Activated naive CD8-positive, alpha-beta T cell treated with anti-CD3 and anti-CD28 coated beads for 36 hours (primary cell): Measurements from ENCODE around the gene NEUROG1. TPM values are rescaled to one million over a fixed set of nuclear protein-coding genes. Genes with fewer than 3 reads are reported as not detected.
A peak's percentile ranks its signal among the peaks of the same experiment; 100 is the strongest.

Source experiments
- DNase-seq: peaks from one replicate; pipeline ENCODE4 v3.0.0; 2021
- H3K27ac Mint-ChIP-seq: one replicate; pipeline ENCODE4 v1.8.0; 2022; ENCODE audit warnings: mild to moderate bottlenecking, moderate library complexity, mixed read lengths
- H3K27me3 Mint-ChIP-seq: one replicate; pipeline ENCODE4 v1.8.0; 2022; ENCODE audit warnings: mild to moderate bottlenecking, mixed read lengths
- H3K36me3 Mint-ChIP-seq: one replicate; pipeline ENCODE4 v1.8.0; 2021; ENCODE audit warnings: mild to moderate bottlenecking, mixed read lengths
- H3K4me1 Mint-ChIP-seq: one replicate; pipeline ENCODE4 v1.8.0; 2021; ENCODE audit warnings: mixed read lengths
- H3K4me3 Mint-ChIP-seq: one replicate; pipeline ENCODE4 v1.8.0; 2022; ENCODE audit warnings: mild to moderate bottlenecking, moderate library complexity, mixed read lengths
- H3K9me3 Mint-ChIP-seq: one replicate; pipeline ENCODE4 v1.8.0; 2022; ENCODE audit warnings: mixed read lengths
- total RNA-seq, 2 experiments: library from RNA; stranded (reverse); gene quantifications; one replicate each; pipeline ENCODE4 v1.2.3, GENCODE V29; 2021

Gene NEUROG1
- total RNA-seq, 2 experiments from 2014 or later = not detected

DNA sequence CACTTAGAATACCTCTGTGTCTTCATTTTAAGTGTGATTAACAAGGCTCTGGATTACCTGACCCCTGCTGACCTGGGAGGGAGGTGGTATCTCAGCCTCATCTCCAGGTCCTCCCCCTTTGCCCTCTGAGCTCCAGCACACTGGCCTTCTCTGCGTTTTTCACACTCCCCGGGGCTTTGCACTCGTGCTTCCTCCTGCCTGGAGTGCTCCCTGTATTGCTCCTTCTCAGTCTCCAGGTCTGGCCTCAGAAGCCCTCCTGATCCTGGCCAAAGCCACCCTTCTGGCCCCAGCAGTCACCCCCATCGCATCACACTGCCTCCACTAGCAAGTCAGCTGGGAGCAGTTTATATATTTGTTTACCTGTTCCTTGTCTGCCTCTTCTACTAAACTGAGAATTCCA lies 13.6 kb upstream of the NEUROG1 start:
- no peaks in the 10 kb centered on the region for H3K9me3 Mint-ChIP-seq
- H3K4me1 Mint-ChIP-seq = peaks cover 3% of the 10 kb centered on the region
- no peak overlapping the region for H3K4me3 Mint-ChIP-seq
- no peaks in the 10 kb centered on the region for H3K36me3 Mint-ChIP-seq
- H3K27ac Mint-ChIP-seq = no peak overlapping the region
- peaks cover 77% of the 10 kb centered on the region for H3K27me3 Mint-ChIP-seq
- no peak for DNase-seq

DNA sequence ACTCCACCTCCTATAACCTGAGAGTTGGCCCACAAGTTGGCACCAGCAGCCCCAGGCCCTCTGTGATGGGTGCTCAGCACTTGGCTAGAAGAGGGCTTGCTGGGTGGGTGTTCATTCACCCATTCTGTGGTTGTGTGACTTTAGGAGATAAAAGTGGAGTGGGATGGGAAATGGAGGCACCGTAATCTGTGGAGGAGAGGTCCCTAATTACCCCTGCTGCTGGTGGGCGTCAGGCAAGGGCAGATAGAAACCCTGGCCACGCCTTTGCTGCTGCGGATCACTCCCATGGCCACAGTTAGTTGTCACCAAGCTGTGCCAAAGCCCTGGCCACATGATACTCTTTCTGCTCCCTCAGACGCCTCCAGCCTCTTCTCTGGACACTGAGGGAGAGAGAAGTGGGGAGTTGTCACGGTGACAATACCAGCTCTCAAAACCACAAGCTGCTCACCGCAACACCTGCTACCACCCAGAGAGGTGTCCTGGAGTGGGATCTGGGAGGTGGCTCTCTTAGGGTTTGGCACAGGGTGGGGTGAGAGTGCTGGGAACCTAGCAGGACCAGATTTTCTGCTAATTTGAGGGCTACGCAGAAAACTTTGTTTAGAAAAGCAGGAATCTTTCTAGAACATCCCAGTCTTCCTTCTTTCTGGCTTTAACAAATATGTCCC lies 12.0 kb upstream of the NEUROG1 start:
- Mint-ChIP-seq H3K36me3 (no peaks in the 10 kb centered on the region), H3K9me3 (no peaks in the 10 kb centered on the region), H3K27ac (no peak overlapping the region), H3K4me1 (peaks cover 13% of the 10 kb centered on the region), H3K27me3 (peaks cover 87% of the 10 kb centered on the region), H3K4me3 (no peak overlapping the region)
- DNase-seq = no peak

GRCh38 chr5:135546912-135547311 lies 11.1 kb upstream of the NEUROG1 start:
- Mint-ChIP-seq H3K36me3 (no peaks in the 10 kb centered on the region), H3K4me1 (peaks cover 13% of the 10 kb centered on the region), H3K4me3 (no peak overlapping the region), H3K27ac (no peak overlapping the region), H3K27me3 (peaks cover 89% of the 10 kb centered on the region), H3K9me3 (no peaks in the 10 kb centered on the region)
- DNase-seq = no peak

GRCh38 chr5:135546101-135546500 lies 10.3 kb upstream of the NEUROG1 start:
- no peak for DNase-seq
- Mint-ChIP-seq H3K9me3 (no peaks in the 10 kb centered on the region), H3K36me3 (no peaks in the 10 kb centered on the region), H3K4me3 (no peak overlapping the region), H3K27me3 (peaks cover 93% of the 10 kb centered on the region), H3K27ac (no peak overlapping the region), H3K4me1 (peaks cover 13% of the 10 kb centered on the region)

GRCh38 chr5:135545099-135545498 lies 9.3 kb upstream of the NEUROG1 start:
- H3K36me3 Mint-ChIP-seq = no peaks in the 10 kb centered on the region
- H3K4me3 Mint-ChIP-seq = no peak overlapping the region
- peaks cover 13% of the 10 kb centered on the region for H3K4me1 Mint-ChIP-seq
- H3K27ac Mint-ChIP-seq = no peak overlapping the region
- peaks cover 96% of the 10 kb centered on the region for H3K27me3 Mint-ChIP-seq
- DNase-seq = no peak
- no peaks in the 10 kb centered on the region for H3K9me3 Mint-ChIP-seq

GRCh38 chr5:135543485-135544304 lies 7.9 kb upstream of the NEUROG1 start:
- peaks cover 96% of the 10 kb centered on the region for H3K27me3 Mint-ChIP-seq
- H3K36me3 Mint-ChIP-seq = no peaks in the 10 kb centered on the region
- no peaks in the 10 kb centered on the region for H3K9me3 Mint-ChIP-seq
- no peak overlapping the region for H3K27ac Mint-ChIP-seq
- no peak for DNase-seq
- H3K4me1 Mint-ChIP-seq = peaks cover 13% of the 10 kb centered on the region
- peak overlapping the region; percentile 71 for H3K4me3 Mint-ChIP-seq

DNA sequence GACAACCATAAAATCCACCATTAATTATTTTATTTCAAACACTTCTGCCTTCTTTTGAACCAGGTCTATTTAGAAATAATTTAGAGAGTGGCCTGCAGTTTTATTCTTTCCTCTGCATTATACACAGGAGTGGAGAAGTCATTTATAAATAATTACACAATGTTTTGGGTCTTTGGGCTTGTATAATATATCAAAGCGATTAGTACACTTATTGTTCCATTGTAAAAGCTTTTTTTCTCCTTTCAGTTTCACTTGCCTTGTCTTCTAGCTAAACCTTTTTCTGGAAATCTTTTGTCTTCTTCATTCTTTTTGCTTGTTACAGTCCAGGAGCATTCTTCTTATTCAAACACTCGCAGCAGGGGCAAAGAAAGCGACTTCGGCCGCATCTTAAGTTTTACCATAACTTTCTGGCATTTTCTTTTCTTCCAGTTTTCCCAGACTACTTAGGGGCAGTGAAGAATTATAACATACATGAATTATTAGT lies 7.3 kb upstream of the NEUROG1 start:
- Mint-ChIP-seq H3K27ac (no peak overlapping the region), H3K4me1 (peaks cover 13% of the 10 kb centered on the region), H3K4me3 (peak overlapping the region; percentile 51), H3K9me3 (no peaks in the 10 kb centered on the region), H3K36me3 (no peaks in the 10 kb centered on the region), H3K27me3 (peaks cover 96% of the 10 kb centered on the region)
- DNase-seq = no peak

GRCh38 chr5:135541807-135542502 lies 6.2 kb upstream of the NEUROG1 start:
- Mint-ChIP-seq H3K4me3 (no peak overlapping the region), H3K9me3 (no peaks in the 10 kb centered on the region), H3K4me1 (peaks cover 13% of the 10 kb centered on the region), H3K36me3 (no peaks in the 10 kb centered on the region), H3K27me3 (peaks cover 96% of the 10 kb centered on the region), H3K27ac (no peak overlapping the region)
- DNase-seq = no peak

GRCh38 chr5:135539430-135540005 lies 3.8 kb upstream of the NEUROG1 start:
- no peak overlapping the region for H3K4me3 Mint-ChIP-seq
- DNase-seq = no peak
- H3K36me3 Mint-ChIP-seq = no peaks in the 10 kb centered on the region
- H3K4me1 Mint-ChIP-seq = peaks cover 17% of the 10 kb centered on the region
- no peaks in the 10 kb centered on the region for H3K9me3 Mint-ChIP-seq
- peaks cover 94% of the 10 kb centered on the region for H3K27me3 Mint-ChIP-seq
- H3K27ac Mint-ChIP-seq = no peak overlapping the region

- DNase-seq = no peak
- Mint-ChIP-seq H3K4me3 (no peak overlapping the region), H3K27ac (no peak overlapping the region), H3K9me3 (no peaks in the 10 kb centered on the region), H3K36me3 (no peaks in the 10 kb centered on the region), H3K27me3 (peaks cover 98% of the 10 kb centered on the region), H3K4me1 (peaks cover 12% of the 10 kb centered on the region)
Measured at GRCh38 chr5:135538261-135538660, 2.5 kb upstream of the NEUROG1 start.

DNA sequence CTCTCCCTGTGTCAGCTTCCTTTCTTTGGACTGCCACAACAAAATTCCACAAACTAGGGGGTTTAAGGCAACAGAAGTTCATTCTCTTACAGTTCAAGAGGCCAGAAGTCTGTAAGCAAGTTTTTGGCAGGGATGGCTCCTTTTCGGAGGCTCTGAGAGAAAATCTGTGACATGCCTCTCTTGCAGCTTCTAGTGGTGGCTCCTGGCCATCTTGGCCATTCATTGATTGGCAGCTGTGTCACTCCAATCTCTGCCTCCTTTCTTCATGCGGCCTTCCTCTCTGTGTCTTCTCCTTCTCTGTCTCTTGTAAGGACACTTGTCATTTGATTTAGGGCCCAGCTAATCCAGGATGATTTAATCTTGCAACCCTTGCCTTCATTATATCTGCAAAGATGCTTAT lies 2.0 kb upstream of the NEUROG1 start:
- no peak for DNase-seq
- no peak overlapping the region for H3K27ac Mint-ChIP-seq
- H3K4me3 Mint-ChIP-seq = no peak overlapping the region
- H3K27me3 Mint-ChIP-seq = peaks cover 98% of the 10 kb centered on the region
- no peaks in the 10 kb centered on the region for H3K36me3 Mint-ChIP-seq
- H3K9me3 Mint-ChIP-seq = no peaks in the 10 kb centered on the region
- peaks cover 8% of the 10 kb centered on the region for H3K4me1 Mint-ChIP-seq

GRCh38 chr5:135537271-135537670 lies 1.5 kb upstream of the NEUROG1 start:
- no peaks in the 10 kb centered on the region for H3K9me3 Mint-ChIP-seq
- H3K4me1 Mint-ChIP-seq = peaks cover 8% of the 10 kb centered on the region
- no peak overlapping the region for H3K4me3 Mint-ChIP-seq
- DNase-seq = no peak
- no peaks in the 10 kb centered on the region for H3K36me3 Mint-ChIP-seq
- no peak overlapping the region for H3K27ac Mint-ChIP-seq
- peaks cover 97% of the 10 kb centered on the region for H3K27me3 Mint-ChIP-seq

GRCh38 chr5:135535420-135535819 lies 344 bp downstream of the NEUROG1 start:
- no peak overlapping the region for H3K4me3 Mint-ChIP-seq

GRCh38 chr5:135534609-135535419 lies 950 bp downstream of the NEUROG1 start:
- H3K36me3 Mint-ChIP-seq = no peaks in the 10 kb centered on the region
- DNase-seq = peak; percentile 8
- H3K4me1 Mint-ChIP-seq = peaks cover 8% of the 10 kb centered on the region
- peaks cover 88% of the 10 kb centered on the region for H3K27me3 Mint-ChIP-seq
- H3K4me3 Mint-ChIP-seq = no peak overlapping the region
- no peaks in the 10 kb centered on the region for H3K9me3 Mint-ChIP-seq
- no peak overlapping the region for H3K27ac Mint-ChIP-seq

More at GRCh38 chr5:135535420-135535819, 344 bp downstream of the NEUROG1 start:
- Mint-ChIP-seq H3K4me1 (peaks cover 8% of the 10 kb centered on the region), H3K27ac (no peak overlapping the region), H3K9me3 (no peaks in the 10 kb centered on the region), H3K27me3 (peaks cover 95% of the 10 kb centered on the region), H3K36me3 (no peaks in the 10 kb centered on the region)
- DNase-seq = no peak
